Mucosa of rectum (tissue), 2 donors: Measurements from ENCODE around the gene CBL.
A peak's percentile ranks its signal among the peaks of the same experiment; 100 is the strongest.

Experiments used
- H3K27ac ChIP-seq, 2 donors: one replicate each; pipeline ENCODE4 v1.7.0; 2013; ENCODE audit warnings: inconsistent platforms in 2 of 2, low read depth in 2 of 2, low read length in 2 of 2
- H3K27me3 ChIP-seq, 2 donors: one replicate each; pipeline ENCODE4 v1.7.0; 2013; ENCODE audit warnings: low read length in 2 of 2; ENCODE audit not compliant: control insufficient read depth in 2 of 2, insufficient read depth in 2 of 2
- H3K36me3 ChIP-seq, 2 donors: one replicate each; pipeline ENCODE4 v1.7.0; 2013; ENCODE audit warnings: low read length in 2 of 2; ENCODE audit not compliant: control insufficient read depth in 2 of 2, insufficient read depth in 2 of 2
- H3K4me1 ChIP-seq, 2 donors: one replicate each; pipeline ENCODE4 v1.7.0; 2013; ENCODE audit warnings: low read length in 2 of 2, mild to moderate bottlenecking in 1 of 2; ENCODE audit not compliant: control insufficient read depth in 2 of 2, insufficient read depth in 2 of 2
- H3K4me3 ChIP-seq, 2 donors: one replicate each; pipeline ENCODE4 v1.7.0; 2013; ENCODE audit warnings: low read length in 2 of 2
- H3K9ac ChIP-seq, 2 donors: one replicate each; pipeline ENCODE4 v1.7.0; 2013; ENCODE audit warnings: low read length in 2 of 2, low read depth in 1 of 2, mild to moderate bottlenecking in 1 of 2
- H3K9me3 ChIP-seq, 2 donors: one replicate each; pipeline ENCODE4 v1.7.0; 2013; ENCODE audit warnings: low read length in 2 of 2; ENCODE audit not compliant: control insufficient read depth in 2 of 2
- donor health status: healthy.
- donor health status: Normal muscosa, but diverticular disease.

Gene CBL

GRCh38 chr11:119315131-119316015 lies 109.2 kb downstream of the CBL start:
- Histone ChIP-seq H3K4me1 (peaks cover 10 to 32% of the 10 kb centered on the region in 2 donors), H3K4me3 (peak overlapping the region; percentile 66 to 69), H3K9me3 (no peaks in the 10 kb centered on the region), H3K27ac (peak overlapping the region; percentile 63 to 68), H3K9ac (peak overlapping the region; percentile 59 to 65), H3K27me3 (peaks cover 18 to 38% of the 10 kb centered on the region in 2 donors), H3K36me3 (no peaks in the 10 kb centered on the region)

GRCh38 chr11:119316016-119316728 lies 110.0 kb downstream of the CBL start:
- H3K4me3 ChIP-seq, result peak overlapping the region; percentile 66 to 69
- H3K27me3 ChIP-seq, result peaks cover 18 to 42% of the 10 kb centered on the region in 2 donors
- no peaks in the 10 kb centered on the region for H3K9me3 ChIP-seq
- no peaks in the 10 kb centered on the region for H3K36me3 ChIP-seq
- peaks cover 13 to 39% of the 10 kb centered on the region in 2 donors for H3K4me1 ChIP-seq
- peak overlapping the region; percentile 63 to 68 for H3K27ac ChIP-seq
- peak overlapping the region; percentile 59 to 65 for H3K9ac ChIP-seq

- peaks cover 19 to 44% of the 10 kb centered on the region in 2 donors for H3K4me1 ChIP-seq
Observed at GRCh38 chr11:119316729-119317591, 110.8 kb downstream of the CBL start, which contains the start of gene MCAM. TSS of gene MCAM (minus strand) at chr11:119317130. CDS start at chr11:119317101, 29 bp downstream.

GRCh38 chr11:119317592-119318239 lies 111.6 kb downstream of the CBL start:
- Histone ChIP-seq H3K27ac (peak overlapping the region; percentile 70 to 83), H3K4me3 (peak overlapping the region in 1 of 2 donors; percentile 13), H3K36me3 (no peaks in the 10 kb centered on the region), H3K9ac (no peak overlapping the region), H3K9me3 (no peaks in the 10 kb centered on the region), H3K4me1 (peaks cover 19 to 44% of the 10 kb centered on the region in 2 donors), H3K27me3 (peaks cover 18 to 46% of the 10 kb centered on the region in 2 donors)

More at GRCh38 chr11:119316729-119317591, 110.8 kb downstream of the CBL start, which contains the start of gene MCAM:
- Histone ChIP-seq H3K27ac (peak within 1 kb of the TSS; percentile 70 to 83), H3K4me3 (peak within 1 kb of the TSS; percentile 66 to 69), H3K36me3 (no peaks in the 10 kb centered on the region), H3K27me3 (peaks cover 18 to 46% of the 10 kb centered on the region in 2 donors), H3K9ac (peak within 1 kb of the TSS; percentile 59 to 65), H3K9me3 (no peaks in the 10 kb centered on the region)

- H3K4me3 ChIP-seq, result no peak overlapping the region
- H3K9me3 ChIP-seq, result no peaks in the 10 kb centered on the region
- peak overlapping the region; percentile 67 to 83 for H3K27ac ChIP-seq
- peaks cover 18 to 46% of the 10 kb centered on the region in 2 donors for H3K27me3 ChIP-seq
- H3K36me3 ChIP-seq, result no peaks in the 10 kb centered on the region
- H3K4me1 ChIP-seq, result peaks cover 19 to 44% of the 10 kb centered on the region in 2 donors
- peak overlapping the region in 1 of 2 donors; percentile 38 for H3K9ac ChIP-seq
Observed at GRCh38 chr11:119318240-119319135, 112.3 kb downstream of the CBL start.

GRCh38 chr11:119319136-119319699 lies 113.1 kb downstream of the CBL start:
- Histone ChIP-seq H3K4me1 (peaks cover 19 to 44% of the 10 kb centered on the region in 2 donors), H3K9me3 (no peaks in the 10 kb centered on the region), H3K27me3 (peaks cover 18 to 46% of the 10 kb centered on the region in 2 donors), H3K27ac (peak overlapping the region; percentile 67 to 83), H3K4me3 (no peak overlapping the region), H3K36me3 (no peaks in the 10 kb centered on the region), H3K9ac (peak overlapping the region in 1 of 2 donors; percentile 38)

- H3K27ac ChIP-seq, result peak overlapping the region; percentile 67 to 83
- H3K4me1 ChIP-seq, result peaks cover 19 to 44% of the 10 kb centered on the region in 2 donors
- no peaks in the 10 kb centered on the region for H3K36me3 ChIP-seq
- peaks cover 18 to 44% of the 10 kb centered on the region in 2 donors for H3K27me3 ChIP-seq
- no peak overlapping the region for H3K4me3 ChIP-seq
- H3K9me3 ChIP-seq, result no peaks in the 10 kb centered on the region
- H3K9ac ChIP-seq, result no peak overlapping the region
Observed at GRCh38 chr11:119319700-119320239, 113.6 kb downstream of the CBL start.

GRCh38 chr11:119320240-119320775 lies 114.2 kb downstream of the CBL start:
- Histone ChIP-seq H3K27me3 (peaks cover 14 to 38% of the 10 kb centered on the region in 2 donors), H3K9me3 (no peaks in the 10 kb centered on the region), H3K4me1 (peaks cover 18 to 40% of the 10 kb centered on the region in 2 donors), H3K4me3 (peak overlapping the region; percentile 31 to 44), H3K27ac (peak overlapping the region; percentile 77 to 83), H3K36me3 (no peaks in the 10 kb centered on the region), H3K9ac (peak overlapping the region; percentile 2 to 70)
